Smooth muscle cell (in vitro differentiated cells): Measurements from ENCODE around the gene THBS1. TPM values are rescaled to one million over a fixed set of nuclear protein-coding genes. Genes with fewer than 3 reads are reported as not detected.

Experiments
- DNase-seq: peaks from one replicate; lab custom pipeline; 2025; ENCODE audit not compliant: unreplicated experiment; lab: John Stamatoyannopoulos, UW
- H2AFZ ChIP-seq: fragments of 200-600 bp; sonication (generic); 2 replicates; pipeline ENCODE4 v1.6.0; 2016; ENCODE audit warnings: antibody characterized with exemption, low read depth, mild to moderate bottlenecking
- H3F3A ChIP-seq: fragments of 200-600 bp; sonication (generic); 2 replicates; pipeline ENCODE4 v1.6.0; 2017; ENCODE audit warnings: antibody characterized with exemption, low read depth
- H3K27ac ChIP-seq: fragments of 200-600 bp; sonication (generic); 2 replicates; pipeline ENCODE4 v1.5.1; 2016; ENCODE audit warnings: low read depth, mild to moderate bottlenecking
- H3K27me3 ChIP-seq: fragments of 200-600 bp; sonication (generic); 2 replicates; pipeline ENCODE4 v1.6.1; 2016; ENCODE audit warnings: low read depth, mild to moderate bottlenecking
- H3K36me3 ChIP-seq: fragments of 200-600 bp; sonication (generic); 2 replicates; pipeline ENCODE4 v1.5.1; 2016; ENCODE audit warnings: low read depth
- H3K4me1 ChIP-seq: fragments of 200-600 bp; sonication (generic); 2 replicates; pipeline ENCODE4 v1.5.1; 2016; ENCODE audit warnings: low read depth
- H3K4me2 ChIP-seq: fragments of 200-600 bp; sonication (generic); 2 replicates; pipeline ENCODE4 v1.6.0; 2016; ENCODE audit warnings: mild to moderate bottlenecking
- H3K4me3 ChIP-seq: fragments of 200-600 bp; sonication (generic); 2 replicates; pipeline ENCODE4 v1.5.1; 2016; ENCODE audit warnings: mild to moderate bottlenecking
- H3K79me2 ChIP-seq: fragments of 200-600 bp; sonication (generic); 2 replicates; pipeline ENCODE4 v1.6.0; 2016; ENCODE audit warnings: low read depth, mild to moderate bottlenecking
- H3K9ac ChIP-seq: fragments of 200-600 bp; sonication (generic); 2 replicates; pipeline ENCODE4 v1.6.0; 2016; ENCODE audit warnings: low read depth
- H3K9me3 ChIP-seq: fragments of 200-600 bp; sonication (generic); replicated peaks from 2 replicates; pipeline ENCODE4 v1.5.1; 2016; ENCODE audit warnings: low read depth
- H4K20me1 ChIP-seq: fragments of 200-600 bp; sonication (generic); 2 replicates; pipeline ENCODE4 v1.6.0; 2016; ENCODE audit warnings: low read depth
- WGBS: methylation state at CpG from one replicate; pipeline ENCODE4 v1.1.7; 2016; ENCODE audit warnings: low lambda C conversion rate; 5-methylcytosine and 5-hydroxymethylcytosine counted together
- polyA plus RNA-seq: library from polyadenylated mRNA; unstranded; fragments of >200 nt; fragmentation: Nextera tagmentation; extraction: Ambion mirVana; gene quantifications from 2 replicates; pipeline ENCODE4 v1.2.1, GENCODE V29; 2016
- total RNA-seq: library from RNA; depleted of rRNA; stranded (reverse); fragments of >200 nt; gene quantifications from 2 replicates; pipeline ENCODE4 v1.2.3, GENCODE V29; 2014
- TF ChIP-seq, protein P1 (sequence below): fragments of 200-600 bp; sonication (generic); IDR thresholded peaks from 2 replicates; pipeline ENCODE4 v1.5.1; 2017; ENCODE audit warnings: borderline replicate concordance, mild to moderate bottlenecking, antibody characterized with exemption; ENCODE audit not compliant: insufficient read depth, poor library complexity, severe bottlenecking

THBS1 gene
- total and polyA plus RNA-seq, 2 experiments from 2014 or later = 203 to 648 TPM

DNA sequence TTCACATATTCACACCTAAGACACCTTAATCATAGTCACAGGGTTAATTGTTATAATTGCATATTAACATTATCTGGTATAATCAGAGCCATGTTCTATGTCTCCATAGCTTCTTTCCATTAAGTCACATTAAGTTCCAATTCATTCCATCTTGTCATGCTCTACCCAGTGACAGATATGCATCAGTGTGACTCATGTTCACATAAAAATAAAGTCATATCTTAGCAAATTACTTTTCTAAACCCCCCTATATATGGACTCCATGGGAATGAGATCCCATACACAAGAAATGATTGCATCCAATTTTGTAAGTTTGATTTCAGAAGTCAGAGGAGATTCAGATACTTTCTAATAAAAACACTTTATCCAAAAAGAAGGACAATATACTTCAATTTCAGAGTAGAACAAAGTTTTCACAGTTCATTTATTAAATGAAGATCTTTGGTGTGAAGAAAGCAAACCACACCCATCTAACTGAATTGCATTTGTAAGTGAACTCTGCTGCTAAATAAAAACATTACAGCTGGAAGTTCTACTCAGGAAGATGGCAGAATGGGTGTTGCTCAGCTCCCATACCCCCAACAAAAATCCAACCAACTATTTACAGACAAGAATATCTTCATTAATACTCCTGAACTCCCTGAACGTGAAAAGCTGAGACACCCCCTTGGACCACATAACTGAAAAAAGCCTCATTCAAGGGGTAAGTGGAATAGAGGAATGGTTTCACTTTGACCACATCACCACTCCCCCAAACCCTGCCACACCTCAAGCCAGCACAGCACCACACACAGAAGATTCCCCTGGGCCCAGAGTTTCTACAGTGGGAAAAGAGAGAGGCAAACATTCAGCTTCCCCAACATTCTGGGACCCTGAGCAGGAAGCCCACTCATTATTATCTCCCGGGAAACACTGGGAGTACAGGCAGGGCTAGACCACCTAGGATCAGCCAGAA lies 27.6 kb downstream of the THBS1 start:
- Histone ChIP-seq H3K4me2 (no peak overlapping the region), H3F3A (no peaks in the 10 kb centered on the region), H4K20me1 (no peaks in the 10 kb centered on the region), H3K4me3 (no peak overlapping the region), H3K79me2 (no peaks in the 10 kb centered on the region), H3K27ac (no peak overlapping the region), H3K27me3 (no peaks in the 10 kb centered on the region), H2AFZ (no peak overlapping the region), H3K36me3 (no peaks in the 10 kb centered on the region), H3K9me3 (peaks cover 9% of the 10 kb centered on the region), H3K9ac (no peak overlapping the region), H3K4me1 (no peaks in the 10 kb centered on the region)
- TF ChIP-seq, protein P1, sequence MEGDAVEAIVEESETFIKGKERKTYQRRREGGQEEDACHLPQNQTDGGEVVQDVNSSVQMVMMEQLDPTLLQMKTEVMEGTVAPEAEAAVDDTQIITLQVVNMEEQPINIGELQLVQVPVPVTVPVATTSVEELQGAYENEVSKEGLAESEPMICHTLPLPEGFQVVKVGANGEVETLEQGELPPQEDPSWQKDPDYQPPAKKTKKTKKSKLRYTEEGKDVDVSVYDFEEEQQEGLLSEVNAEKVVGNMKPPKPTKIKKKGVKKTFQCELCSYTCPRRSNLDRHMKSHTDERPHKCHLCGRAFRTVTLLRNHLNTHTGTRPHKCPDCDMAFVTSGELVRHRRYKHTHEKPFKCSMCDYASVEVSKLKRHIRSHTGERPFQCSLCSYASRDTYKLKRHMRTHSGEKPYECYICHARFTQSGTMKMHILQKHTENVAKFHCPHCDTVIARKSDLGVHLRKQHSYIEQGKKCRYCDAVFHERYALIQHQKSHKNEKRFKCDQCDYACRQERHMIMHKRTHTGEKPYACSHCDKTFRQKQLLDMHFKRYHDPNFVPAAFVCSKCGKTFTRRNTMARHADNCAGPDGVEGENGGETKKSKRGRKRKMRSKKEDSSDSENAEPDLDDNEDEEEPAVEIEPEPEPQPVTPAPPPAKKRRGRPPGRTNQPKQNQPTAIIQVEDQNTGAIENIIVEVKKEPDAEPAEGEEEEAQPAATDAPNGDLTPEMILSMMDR = no peak
- 92% methylated on average over 2 of the region's 2 CpGs for WGBS
- no peak for DNase-seq

- Histone ChIP-seq H3F3A (no peaks in the 10 kb centered on the region), H3K36me3 (no peaks in the 10 kb centered on the region), H2AFZ (no peak overlapping the region), H3K9me3 (peaks cover 9% of the 10 kb centered on the region), H3K27me3 (no peaks in the 10 kb centered on the region), H3K4me2 (no peak overlapping the region), H3K4me1 (no peaks in the 10 kb centered on the region), H4K20me1 (no peaks in the 10 kb centered on the region), H3K79me2 (no peaks in the 10 kb centered on the region), H3K27ac (no peak overlapping the region), H3K9ac (no peak overlapping the region), H3K4me3 (no peak overlapping the region)
- no peak for DNase-seq
- 89% methylated on average over 4 of the region's 4 CpGs for WGBS
- TF ChIP-seq, protein P1 = no peak
These were observed 28.5 kb downstream of the THBS1 start for GRCh38 chr15:39609166-39609916.

DNA sequence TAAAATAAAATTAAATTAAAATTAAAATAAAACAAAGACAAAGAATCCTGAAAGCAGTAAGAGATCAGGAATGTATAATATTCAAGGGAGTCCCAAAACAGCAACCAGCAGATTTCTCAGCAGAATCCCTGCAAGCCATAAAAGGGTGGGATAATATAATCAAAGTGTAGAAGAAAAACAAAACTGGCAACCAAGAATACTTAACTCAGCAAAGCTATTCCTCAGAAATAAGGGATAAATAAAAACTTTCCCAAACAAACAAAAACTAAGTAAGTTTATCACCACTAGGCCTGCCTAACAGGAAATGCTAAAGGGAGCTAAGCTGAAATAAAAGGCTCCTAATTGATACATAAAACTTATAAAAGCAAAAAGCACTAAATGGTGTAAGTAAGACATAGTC lies 29.8 kb downstream of the THBS1 start:
- H3K4me3 ChIP-seq = no peak overlapping the region
- H3K36me3 ChIP-seq = no peaks in the 10 kb centered on the region
- TF ChIP-seq, protein P1 = no peak
- H3K79me2 ChIP-seq = no peaks in the 10 kb centered on the region
- no peak overlapping the region for H3K9ac ChIP-seq
- no peaks in the 10 kb centered on the region for H3K27me3 ChIP-seq
- H3K4me1 ChIP-seq = no peaks in the 10 kb centered on the region
- H2AFZ ChIP-seq = no peak overlapping the region
- H4K20me1 ChIP-seq = no peaks in the 10 kb centered on the region
- peaks cover 9% of the 10 kb centered on the region for H3K9me3 ChIP-seq
- no peak overlapping the region for H3K4me2 ChIP-seq
- DNase-seq = no peak
- H3K27ac ChIP-seq = no peak overlapping the region
- no peaks in the 10 kb centered on the region for H3F3A ChIP-seq
